SIG-M5 (cell line): ENCODE data around the gene TMEM219.

ENCODE experiments used
- DNase-seq: peaks from one replicate; lab custom pipeline; 2025; lab: John Stamatoyannopoulos, UW

TMEM219 gene

GRCh38 chr16:29982560-29983419 is 20.9 kb downstream of the TMEM219 start:
- no peak for DNase-seq

GRCh38 chr16:29983420-29984136 is 21.7 kb downstream of the TMEM219 start:
- DNase-seq: no peak

- no peak for DNase-seq
These were observed 22.4 kb downstream of the TMEM219 start for GRCh38 chr16:29984137-29984763.

- DNase-seq: no peak
These were observed 22.9 kb downstream of the TMEM219 start for GRCh38 chr16:29984764-29985147.

GRCh38 chr16:29985271-29985811 is 23.5 kb downstream of the TMEM219 start:
- no peak for DNase-seq

GRCh38 chr16:29986231-29986630 is 24.4 kb downstream of the TMEM219 start:
- no peak for DNase-seq

- DNase-seq: no peak
These were observed 25.1 kb downstream of the TMEM219 start for GRCh38 chr16:29986931-29987330.

- DNase-seq: no peak
These were observed 25.6 kb downstream of the TMEM219 start for GRCh38 chr16:29987371-29988085.

- no peak for DNase-seq
These were observed 26.6 kb downstream of the TMEM219 start for GRCh38 chr16:29988346-29989075.

- no peak for DNase-seq
These were observed 27.4 kb downstream of the TMEM219 start for GRCh38 chr16:29989111-29989858.

- DNase-seq: no peak
These were observed 28.2 kb downstream of the TMEM219 start for GRCh38 chr16:29990034-29990433.

GRCh38 chr16:29990883-29991570 is 29.1 kb downstream of the TMEM219 start:
- no peak for DNase-seq

- DNase-seq: no peak
These were observed 29.7 kb downstream of the TMEM219 start for GRCh38 chr16:29991571-29991904.

GRCh38 chr16:29992344-29992967 is 30.6 kb downstream of the TMEM219 start:
- no peak for DNase-seq

- no peak for DNase-seq
These were observed 31.5 kb downstream of the TMEM219 start for GRCh38 chr16:29993191-29993902.

GRCh38 chr16:29993903-29994599 is 32.2 kb downstream of the TMEM219 start:
- no peak for DNase-seq

- no peak for DNase-seq
These were observed 32.9 kb downstream of the TMEM219 start for GRCh38 chr16:29994600-29995323.
